Measurements from ENCODE around the gene B4GALNT2. TPM values are rescaled to one million over a fixed set of nuclear protein-coding genes. Genes with fewer than 3 reads are reported as not detected.

Gene B4GALNT2
- total RNA-seq, 6 experiments from 2014 or later, result 0.04 to 0.05 TPM; not detected in 4

- H3K4me1 ChIP-seq, result no peaks in the 10 kb centered on the region
- no peak for DNase-seq
- H3K4me3 ChIP-seq, result no peak overlapping the region
- TF ChIP-seq CTCF (IDR thresholded peaks at IDR 0.05) (no peak), POLR2A (IDR thresholded peaks at IDR 0.05) (no peak)
- H3K27me3 ChIP-seq, result no peaks in the 10 kb centered on the region
- H3K27ac ChIP-seq, result no peak overlapping the region
- 59% methylated on average over 4 of the region's 4 CpGs for WGBS (ENCODE audit: insufficient coverage, low coverage, low lambda C conversion rate, missing lambda C conversion rate)
- no peaks in the 10 kb centered on the region for H3K36me3 ChIP-seq
- intact Hi-C loops (cut with DNase I), result no loop called here
- ATAC-seq, result no peak
- no peaks in the 10 kb centered on the region for H3K9me3 ChIP-seq
These were observed 19.4 kb downstream of the B4GALNT2 start for GRCh38 chr17:49151996-49152395.

GRCh38 chr17:49156256-49156655, 23.7 kb downstream of the B4GALNT2 start:
- no peak overlapping the region for H3K4me3 ChIP-seq
- H3K9me3 ChIP-seq, result no peaks in the 10 kb centered on the region
- no peak for ATAC-seq
- 36% methylated on average over 6 of the region's 11 CpGs for WGBS (ENCODE audit: insufficient coverage, low coverage, low lambda C conversion rate, missing lambda C conversion rate)
- no peaks in the 10 kb centered on the region for H3K27me3 ChIP-seq
- no peak overlapping the region for H3K27ac ChIP-seq
- TF ChIP-seq POLR2A (IDR thresholded peaks at IDR 0.05), result no peak
- TF ChIP-seq CTCF (IDR thresholded peaks at IDR 0.05), result no peak
- H3K4me1 ChIP-seq, result no peaks in the 10 kb centered on the region
- intact Hi-C loops (cut with DNase I), result no loop called here
- H3K36me3 ChIP-seq, result no peaks in the 10 kb centered on the region
- no peak for DNase-seq

- H3K27ac ChIP-seq, result no peak overlapping the region
These were observed 25.2 kb downstream of the B4GALNT2 start for GRCh38 chr17:49157784-49158183.

GRCh38 chr17:49162866-49163265, 30.3 kb downstream of the B4GALNT2 start:
- ATAC-seq (no peak), DNase-seq (no peak)
- intact Hi-C loops (cut with DNase I), result no loop called here
- Histone ChIP-seq H3K9me3 (no peaks in the 10 kb centered on the region), H3K4me3 (no peak overlapping the region), H3K27ac (no peak overlapping the region), H3K36me3 (no peaks in the 10 kb centered on the region), H3K27me3 (no peaks in the 10 kb centered on the region), H3K4me1 (no peaks in the 10 kb centered on the region)
- TF ChIP-seq CTCF (IDR thresholded peaks at IDR 0.05) (no peak), POLR2A (IDR thresholded peaks at IDR 0.05) (no peak)
- 66% methylated on average over 4 of the region's 4 CpGs for WGBS (ENCODE audit: insufficient coverage, low coverage, low lambda C conversion rate, missing lambda C conversion rate)

More at GRCh38 chr17:49157784-49158183, 25.2 kb downstream of the B4GALNT2 start:
- ATAC-seq, result no peak
- H3K4me3 ChIP-seq, result no peak overlapping the region
- no peaks in the 10 kb centered on the region for H3K36me3 ChIP-seq
- H3K9me3 ChIP-seq, result no peaks in the 10 kb centered on the region
- TF ChIP-seq POLR2A (IDR thresholded peaks at IDR 0.05) (no peak), CTCF (IDR thresholded peaks at IDR 0.05) (no peak)
- no peak for DNase-seq
- no peaks in the 10 kb centered on the region for H3K27me3 ChIP-seq
- H3K4me1 ChIP-seq, result no peaks in the 10 kb centered on the region
- 33% methylated on average over 8 of the region's 8 CpGs for WGBS (ENCODE audit: insufficient coverage, low coverage, low lambda C conversion rate, missing lambda C conversion rate)
- intact Hi-C loops (cut with DNase I), result no loop called here

- DNase-seq, result no peak
- 83% methylated on average over 2 of the region's 2 CpGs for WGBS (ENCODE audit: insufficient coverage, low coverage, low lambda C conversion rate, missing lambda C conversion rate)
- no peak overlapping the region for H3K27ac ChIP-seq
- ATAC-seq, result no peak
- no peaks in the 10 kb centered on the region for H3K36me3 ChIP-seq
- intact Hi-C loops (cut with DNase I), result no loop called here
- no peaks in the 10 kb centered on the region for H3K4me1 ChIP-seq
- no peaks in the 10 kb centered on the region for H3K27me3 ChIP-seq
- H3K9me3 ChIP-seq, result no peaks in the 10 kb centered on the region
- no peak overlapping the region for H3K4me3 ChIP-seq
- TF ChIP-seq CTCF (IDR thresholded peaks at IDR 0.05) (no peak), POLR2A (IDR thresholded peaks at IDR 0.05) (no peak)
These were observed 32.6 kb downstream of the B4GALNT2 start for GRCh38 chr17:49165143-49165542.

All from right lobe of liver (tissue), 6 donors.